ENCODE data around the gene GPR15LG. TPM values are rescaled to one million over a fixed set of nuclear protein-coding genes. Genes with fewer than 3 reads are reported as not detected.
"Not testable (repeated sequence)": the region's sequence is repeated elsewhere in the genome, so short reads cannot be mapped to it uniquely, and the experiment has no call there.

The GPR15LG gene
- total RNA-seq (2022), result not detected in 2 replicates
- Bru-seq, nascent RNA, result not detected
- BruChase-seq, experiment 1, labeled RNA remaining after a 6-hour chase, result percentile 11 among the genes with signal in this experiment
- percentile 12 among the genes with signal in this experiment for BruChase-seq, experiment 2, labeled RNA remaining after a 2-hour chase
- long read RNA-seq, result 0 reads

DNA sequence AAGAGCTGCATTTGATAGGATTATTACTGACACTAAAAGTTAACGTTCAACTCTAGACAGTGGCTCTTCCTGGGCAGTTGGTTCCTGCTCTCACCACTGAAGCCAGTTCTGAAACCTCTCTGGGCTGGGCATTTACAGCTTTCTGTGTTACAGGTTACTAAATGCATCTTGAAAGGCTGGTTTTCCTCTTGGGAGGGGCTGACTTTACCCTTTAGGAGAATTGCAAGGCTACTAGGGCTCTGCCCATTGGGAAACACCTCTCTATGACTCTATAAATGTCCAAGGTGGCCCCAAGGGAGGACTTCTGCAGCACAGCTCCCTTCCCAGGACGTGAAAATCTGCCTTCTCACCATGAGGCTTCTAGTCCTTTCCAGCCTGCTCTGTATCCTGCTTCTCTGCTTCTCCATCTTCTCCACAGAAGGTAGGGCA is at the start of gene GPR15LG:
Gene GPR15LG (plus strand): TSS at position 301 of the 429 bp plus-strand sequence. CDS start 51 bp downstream, at position 352.
- no peaks in the 10 kb centered on the region for H3K36me3 Mint-ChIP-seq (ENCODE audit: insufficient read depth, unreplicated experiment)
- intact Hi-C loops (cut with micrococcal nuclease), result no loop called here
- H3K27ac Mint-ChIP-seq (ENCODE audit: low read depth, unreplicated experiment), result no peak within 1 kb of the TSS
- H3K4me3 Mint-ChIP-seq (ENCODE audit: unreplicated experiment), result no peak within 1 kb of the TSS
- TF ChIP-seq, protein P1, sequence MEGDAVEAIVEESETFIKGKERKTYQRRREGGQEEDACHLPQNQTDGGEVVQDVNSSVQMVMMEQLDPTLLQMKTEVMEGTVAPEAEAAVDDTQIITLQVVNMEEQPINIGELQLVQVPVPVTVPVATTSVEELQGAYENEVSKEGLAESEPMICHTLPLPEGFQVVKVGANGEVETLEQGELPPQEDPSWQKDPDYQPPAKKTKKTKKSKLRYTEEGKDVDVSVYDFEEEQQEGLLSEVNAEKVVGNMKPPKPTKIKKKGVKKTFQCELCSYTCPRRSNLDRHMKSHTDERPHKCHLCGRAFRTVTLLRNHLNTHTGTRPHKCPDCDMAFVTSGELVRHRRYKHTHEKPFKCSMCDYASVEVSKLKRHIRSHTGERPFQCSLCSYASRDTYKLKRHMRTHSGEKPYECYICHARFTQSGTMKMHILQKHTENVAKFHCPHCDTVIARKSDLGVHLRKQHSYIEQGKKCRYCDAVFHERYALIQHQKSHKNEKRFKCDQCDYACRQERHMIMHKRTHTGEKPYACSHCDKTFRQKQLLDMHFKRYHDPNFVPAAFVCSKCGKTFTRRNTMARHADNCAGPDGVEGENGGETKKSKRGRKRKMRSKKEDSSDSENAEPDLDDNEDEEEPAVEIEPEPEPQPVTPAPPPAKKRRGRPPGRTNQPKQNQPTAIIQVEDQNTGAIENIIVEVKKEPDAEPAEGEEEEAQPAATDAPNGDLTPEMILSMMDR (IDR thresholded peaks at IDR 0.05; ENCODE audit: unreplicated experiment), result no peak
- no peaks in the 10 kb centered on the region for H3K4me1 Mint-ChIP-seq (ENCODE audit: insufficient read depth, unreplicated experiment)
- no peaks in the 10 kb centered on the region for H3K9me3 Mint-ChIP-seq (ENCODE audit: unreplicated experiment)
- no peak for DNase-seq (ENCODE audit: unreplicated experiment)
- H3K27me3 Mint-ChIP-seq (ENCODE audit: insufficient read depth, unreplicated experiment), result no peaks in the 10 kb centered on the region
- CTCF ChIA-PET, result interaction anchor here (0.8 to 1.3 kb wide), 5 partner anchors 13 to 97 kb away, joined by 3 to 6 read pairs (median 3); no protein-coding TSS in a partner anchor
- BruUV-seq (replicated peaks), result no TSS peak
- POLR2A ChIA-PET, result interaction anchor here (0.6 kb wide), 1 partner anchor 81 kb away, joined by 3 read pairs; no protein-coding TSS in a partner anchor

DNA sequence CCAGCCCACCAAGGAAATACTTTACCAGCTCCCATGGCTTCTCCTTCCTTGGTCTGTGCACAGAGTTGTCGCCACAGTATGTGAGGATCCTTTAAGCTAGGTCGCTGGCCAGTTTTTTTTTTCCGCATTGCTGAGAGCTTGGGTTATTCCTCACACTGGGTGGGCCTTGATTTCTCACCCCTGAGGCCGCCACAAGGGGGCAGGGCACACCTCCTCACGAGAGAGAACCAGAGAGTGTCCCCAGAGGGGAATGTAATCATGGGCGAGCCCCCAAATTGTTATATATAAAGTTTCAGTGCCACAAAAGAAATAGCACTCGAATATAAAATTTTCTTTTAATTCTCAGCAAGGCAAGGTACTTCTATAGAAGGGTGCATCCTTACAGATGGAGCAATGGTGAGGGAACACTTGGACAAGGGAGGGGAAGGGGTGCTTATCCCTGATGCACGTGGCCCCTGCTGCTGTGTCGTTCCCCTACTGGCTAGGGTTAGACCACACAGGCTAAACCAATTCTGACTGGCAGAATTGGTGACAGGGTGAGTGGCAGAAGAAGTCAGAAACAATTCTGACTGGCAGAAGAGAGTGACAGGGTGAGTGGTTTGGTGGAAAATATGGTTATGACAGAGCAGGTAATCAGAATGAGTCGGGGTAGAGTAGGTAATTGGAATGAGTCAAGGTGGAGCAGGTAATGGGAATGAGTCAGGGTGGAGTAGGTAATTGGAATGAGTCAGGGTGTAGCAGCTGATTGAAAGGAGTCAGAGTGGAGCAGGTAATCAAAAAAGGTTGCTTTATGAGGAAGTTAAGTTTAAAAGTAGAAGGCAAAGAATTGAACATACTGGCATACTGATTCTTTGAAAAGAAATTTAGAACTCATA is 47.5 kb upstream of the GPR15LG start:
- peak; percentile 27 for DNase-seq (ENCODE audit: unreplicated experiment)
- BruUV-seq (replicated peaks); intact Hi-C loops (cut with micrococcal nuclease); H3K27ac Mint-ChIP-seq (ENCODE audit: low read depth, unreplicated experiment); H3K4me3 Mint-ChIP-seq (ENCODE audit: unreplicated experiment); POLR2A ChIA-PET; H3K36me3 Mint-ChIP-seq (ENCODE audit: insufficient read depth, unreplicated experiment); H3K9me3 Mint-ChIP-seq (ENCODE audit: unreplicated experiment); H3K4me1 Mint-ChIP-seq (ENCODE audit: insufficient read depth, unreplicated experiment): not testable (repeated sequence)
- peaks cover 18% of the 10 kb centered on the region for H3K27me3 Mint-ChIP-seq (ENCODE audit: insufficient read depth, unreplicated experiment)
- CTCF ChIA-PET, result interaction anchor here (0.6 to 0.7 kb wide), 2 partner anchors 10 to 79 kb away, joined by 3 to 4 read pairs; no protein-coding TSS in a partner anchor

DNA sequence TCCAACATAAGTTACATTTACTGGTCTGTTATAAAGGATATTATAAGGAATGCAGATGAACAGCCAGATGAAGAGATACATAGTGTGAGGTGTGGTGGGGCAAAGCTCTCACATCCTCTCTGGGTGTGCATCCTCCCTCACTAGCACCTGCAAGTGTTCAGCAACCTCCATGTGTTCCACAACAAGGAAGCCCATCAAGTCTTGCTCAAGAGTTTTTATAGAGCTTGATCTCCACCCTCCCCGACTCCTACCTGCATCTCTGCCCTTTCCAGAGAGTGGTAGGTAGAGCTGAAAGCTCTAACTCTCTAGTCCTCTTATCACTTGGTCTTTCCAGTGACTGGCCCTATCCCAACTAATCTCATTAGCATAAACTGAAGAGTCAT is 46.8 kb upstream of the GPR15LG start:
- no TSS peak for BruUV-seq (replicated peaks)
- intact Hi-C loops (cut with micrococcal nuclease), result no loop called here
- POLR2A ChIA-PET, result no interaction called here
- CTCF ChIA-PET, result no interaction called here
- peaks cover 18% of the 10 kb centered on the region for H3K27me3 Mint-ChIP-seq (ENCODE audit: insufficient read depth, unreplicated experiment)
- TF ChIP-seq, protein P1 (IDR thresholded peaks at IDR 0.05; ENCODE audit: unreplicated experiment), result no peak
- H3K4me1 Mint-ChIP-seq (ENCODE audit: insufficient read depth, unreplicated experiment), result no peaks in the 10 kb centered on the region
- peaks cover 8% of the 10 kb centered on the region for H3K9me3 Mint-ChIP-seq (ENCODE audit: unreplicated experiment)
- H3K4me3 Mint-ChIP-seq (ENCODE audit: unreplicated experiment), result no peak overlapping the region
- no peak for DNase-seq (ENCODE audit: unreplicated experiment)
- no peak overlapping the region for H3K27ac Mint-ChIP-seq (ENCODE audit: low read depth, unreplicated experiment)
- H3K36me3 Mint-ChIP-seq (ENCODE audit: insufficient read depth, unreplicated experiment), result no peaks in the 10 kb centered on the region

DNA sequence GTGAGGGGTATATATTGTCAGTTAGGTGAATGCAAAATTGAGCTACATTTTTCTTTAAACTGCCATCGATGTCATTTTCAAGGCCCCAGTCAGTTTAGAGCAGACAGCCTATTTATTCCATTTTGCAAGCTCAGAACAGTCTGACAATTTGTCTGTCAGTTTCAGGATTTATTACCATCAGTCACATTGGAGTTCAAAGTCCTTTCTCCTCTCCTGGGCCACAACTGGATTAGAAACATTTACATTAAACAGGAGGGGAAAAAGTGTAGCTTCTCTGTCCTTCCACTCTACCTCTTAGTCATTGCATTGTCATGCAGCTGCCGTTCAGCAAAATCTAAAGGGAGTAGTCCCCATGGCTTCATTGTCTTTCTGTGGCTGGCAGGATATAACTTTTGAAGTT is 37.8 kb upstream of the GPR15LG start:
- Mint-ChIP-seq H3K9me3 (ENCODE audit: unreplicated experiment) (no peaks in the 10 kb centered on the region), H3K36me3 (ENCODE audit: insufficient read depth, unreplicated experiment) (no peaks in the 10 kb centered on the region), H3K4me1 (ENCODE audit: insufficient read depth, unreplicated experiment) (peaks cover 6% of the 10 kb centered on the region), H3K4me3 (ENCODE audit: unreplicated experiment) (no peak overlapping the region), H3K27me3 (ENCODE audit: insufficient read depth, unreplicated experiment) (no peaks in the 10 kb centered on the region), H3K27ac (ENCODE audit: low read depth, unreplicated experiment) (no peak overlapping the region)
- POLR2A ChIA-PET, result no interaction called here
- TF ChIP-seq, protein P1 (IDR thresholded peaks at IDR 0.05; ENCODE audit: unreplicated experiment), result no peak
- CTCF ChIA-PET, result interaction anchor here (0.6 to 1.7 kb wide), 2 partner anchors 10 to 69 kb away, joined by 4 to 5 read pairs; no protein-coding TSS in a partner anchor
- no TSS peak for BruUV-seq (replicated peaks)
- DNase-seq (ENCODE audit: unreplicated experiment), result no peak
- intact Hi-C loops (cut with micrococcal nuclease), result no loop called here

All from MCF 10A (cell line).